Naive B cell (primary cell): ENCODE data around the gene TNNT1. TPM values are rescaled to one million over a fixed set of nuclear protein-coding genes. Genes with fewer than 3 reads are reported as not detected.

Source experiments
- ATAC-seq, 2 donors: fragments of 150-1000 bp; cut with Tn5 transposase; 2 replicates each; pipeline ENCODE4 v1.10.0; 2021; ENCODE audit warnings: low read depth in 2 of 2, mild to moderate bottlenecking in 2 of 2, moderate library complexity in 2 of 2
- DNase-seq: peaks from one replicate; pipeline ENCODE4 v3.0.0; 2022
- H3K27ac Mint-ChIP-seq, 6 donors: one replicate each; pipeline ENCODE4 v1.8.0; 2020 to 2022; ENCODE audit warnings: mild to moderate bottlenecking in 6 of 6, mixed read lengths in 6 of 6, moderate library complexity in 5 of 6, inconsistent platforms in 2 of 6
- H3K27me3 Mint-ChIP-seq, 3 donors: one replicate each; pipeline ENCODE4 v1.8.0; 2021 to 2022; ENCODE audit warnings: mixed read lengths in 3 of 3, mild to moderate bottlenecking in 1 of 3
- H3K36me3 Mint-ChIP-seq, 2 donors: one replicate each; pipeline ENCODE4 v1.8.0; 2020 to 2022; ENCODE audit warnings: mixed read lengths in 2 of 2, inconsistent platforms in 1 of 2, mild to moderate bottlenecking in 1 of 2
- H3K4me1 Mint-ChIP-seq, 3 donors: one replicate each; pipeline ENCODE4 v1.8.0; 2020 to 2022; ENCODE audit warnings: mixed read lengths in 3 of 3, inconsistent platforms in 1 of 3, mild to moderate bottlenecking in 1 of 3, moderate library complexity in 1 of 3
- H3K4me3 Mint-ChIP-seq, 8 donors: one replicate each; pipeline ENCODE4 v1.8.0; 2020 to 2022; ENCODE audit warnings: mild to moderate bottlenecking in 8 of 8, mixed read lengths in 8 of 8, moderate library complexity in 8 of 8, inconsistent platforms in 2 of 8
- H3K9me3 Mint-ChIP-seq, 7 donors: one replicate each; pipeline ENCODE4 v1.8.0; 2020 to 2022; ENCODE audit warnings: mixed read lengths in 7 of 7, mild to moderate bottlenecking in 5 of 7, inconsistent platforms in 2 of 7, moderate library complexity in 1 of 7
- polyA plus RNA-seq, 6 donors: library from polyadenylated mRNA; unstranded; fragments of 300-500 nt; fragmentation: Illumina TruSeq; gene quantifications; one replicate each; pipeline ENCODE4 v1.2.3, GENCODE V29; 2021; ENCODE audit warnings: low read depth in 6 of 6

TNNT1 gene
- not detected for polyA plus RNA-seq

DNA sequence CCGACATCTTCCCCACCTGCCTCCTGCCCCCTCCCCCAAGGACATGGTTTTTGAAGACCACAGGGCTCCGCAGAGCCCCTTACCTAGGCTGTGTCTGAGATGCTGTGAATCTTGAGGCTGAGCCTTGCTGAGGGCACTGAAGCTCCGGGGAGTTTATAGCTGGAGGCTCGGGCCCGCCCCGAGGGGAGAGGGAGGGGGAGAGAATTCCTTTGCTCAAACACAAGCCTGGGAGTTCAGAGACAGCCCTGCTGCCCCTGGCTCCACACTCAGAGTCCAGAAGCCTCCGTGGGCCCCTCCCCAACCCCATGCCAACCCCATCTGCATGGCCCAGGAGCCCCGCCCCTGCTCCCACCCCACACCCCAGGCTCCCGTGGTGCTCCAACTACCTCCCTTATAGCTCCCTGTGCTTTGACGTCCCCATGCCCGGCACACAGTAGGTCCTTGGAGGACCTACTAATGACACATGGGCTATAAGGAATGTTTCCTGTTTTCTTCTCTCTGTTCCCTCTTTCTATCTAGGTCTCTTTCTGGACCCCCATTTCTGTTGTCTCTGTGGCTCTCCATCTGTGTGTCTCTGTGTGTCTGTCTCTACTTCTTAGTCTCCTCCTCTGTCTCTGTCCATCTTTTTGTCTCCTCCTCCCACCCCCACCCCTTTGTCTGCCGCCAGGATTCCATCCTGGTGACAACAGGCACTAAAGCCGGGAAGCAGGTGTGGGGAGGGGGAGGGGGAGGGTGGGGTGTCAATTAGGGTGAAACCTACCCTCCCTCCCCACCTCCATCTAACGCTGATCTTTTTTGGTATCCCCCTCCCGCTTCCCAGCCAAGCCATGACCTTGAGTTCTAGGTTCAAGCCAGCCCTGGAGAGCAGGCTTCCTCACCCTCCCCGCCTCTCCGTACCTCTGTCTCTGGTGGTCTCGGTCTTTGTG is at the start of gene TNNT1:
Gene TNNT1, minus strand, starts transcription at position 129 of the 926 bp plus-strand sequence. CDS start 2,049 bp downstream, outside the sequence.
- Mint-ChIP-seq H3K9me3 (peaks cover 4 to 19% (median 14%) of the 10 kb centered on the region in 7 donors), H3K27ac (no peak within 1 kb of the TSS), H3K4me3 (no peak within 1 kb of the TSS), H3K27me3 (peaks cover 36 to 62% (median 60%) of the 10 kb centered on the region in 3 donors), H3K4me1 (peaks cover 25 to 31% (median 25%) of the 10 kb centered on the region in 3 donors), H3K36me3 (peaks cover 0 to 27% of the 10 kb centered on the region in 2 donors)
- ATAC-seq (no peak), DNase-seq (no peak)

DNA sequence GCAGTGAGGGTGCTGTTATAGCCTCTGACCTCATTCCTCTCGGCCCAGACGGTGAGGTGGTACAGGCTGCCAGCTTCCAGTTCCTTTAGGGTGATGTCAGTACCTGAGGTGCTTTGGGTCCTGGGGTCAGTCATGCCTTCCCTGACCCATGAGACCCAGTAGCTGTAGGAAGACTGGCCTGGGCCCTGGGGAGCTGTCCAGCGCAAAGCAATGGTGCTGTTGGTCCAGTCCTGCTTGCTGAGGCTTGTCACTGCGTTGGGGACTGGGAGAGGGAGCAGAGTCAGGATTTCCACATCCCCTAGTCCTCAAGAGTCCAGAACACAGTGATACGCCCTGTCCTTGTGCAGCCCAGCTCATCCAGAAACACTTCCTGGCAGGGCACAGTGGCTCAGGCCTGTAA is 49.6 kb upstream of the TNNT1 start:
- no peak for ATAC-seq

GRCh38 chr19:55197528-55197927 is 48.5 kb upstream of the TNNT1 start:
- peaks cover 32 to 50% (median 45%) of the 10 kb centered on the region in 3 donors for H3K27me3 Mint-ChIP-seq
- peaks cover 0 to 8% (median 2%) of the 10 kb centered on the region in 3 donors for H3K4me1 Mint-ChIP-seq
- no peak overlapping the region for H3K4me3 Mint-ChIP-seq
- no peak for ATAC-seq
- no peak overlapping the region for H3K27ac Mint-ChIP-seq
- no peak for DNase-seq
- peaks cover 0 to 4% (median 0%) of the 10 kb centered on the region in 7 donors for H3K9me3 Mint-ChIP-seq
- no peaks in the 10 kb centered on the region for H3K36me3 Mint-ChIP-seq

More for the DNA sequence above, 49.6 kb upstream of the TNNT1 start:
- Mint-ChIP-seq H3K27me3 (peaks cover 28 to 52% (median 48%) of the 10 kb centered on the region in 3 donors), H3K4me3 (no peak overlapping the region), H3K27ac (no peak overlapping the region), H3K4me1 (peaks cover 0 to 8% (median 2%) of the 10 kb centered on the region in 3 donors), H3K36me3 (no peaks in the 10 kb centered on the region), H3K9me3 (peaks cover 0 to 4% (median 0%) of the 10 kb centered on the region in 7 donors)
- no peak for DNase-seq

DNA sequence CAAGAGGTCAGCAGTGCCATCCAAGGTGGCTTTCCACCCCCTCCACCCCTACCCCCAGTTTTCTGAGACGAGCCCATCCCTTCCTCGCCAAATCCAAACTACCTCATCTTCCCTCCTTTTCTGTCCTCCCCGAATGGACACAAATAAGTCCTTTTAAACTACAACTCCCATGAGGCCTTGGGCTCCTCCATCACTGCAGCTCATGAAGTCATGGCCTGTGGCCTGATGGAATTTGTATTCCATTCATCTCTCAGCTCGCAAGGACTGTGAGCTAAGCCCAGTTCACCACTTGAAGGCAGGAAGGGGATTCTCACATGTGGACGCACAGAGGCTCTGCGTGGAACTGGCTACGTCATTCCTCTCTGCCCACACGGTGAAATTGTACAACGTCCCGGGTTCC is 47.8 kb upstream of the TNNT1 start:
- no peak for ATAC-seq
- H3K4me1 Mint-ChIP-seq = peaks cover 0 to 5% (median 2%) of the 10 kb centered on the region in 3 donors
- H3K9me3 Mint-ChIP-seq = peaks cover 0 to 4% (median 0%) of the 10 kb centered on the region in 7 donors
- H3K27ac Mint-ChIP-seq = no peak overlapping the region
- peak overlapping the region in 1 of 8 donors; percentile 50 for H3K4me3 Mint-ChIP-seq
- DNase-seq = no peak
- H3K27me3 Mint-ChIP-seq = peaks cover 28 to 49% (median 45%) of the 10 kb centered on the region in 3 donors
- H3K36me3 Mint-ChIP-seq = no peaks in the 10 kb centered on the region

DNA sequence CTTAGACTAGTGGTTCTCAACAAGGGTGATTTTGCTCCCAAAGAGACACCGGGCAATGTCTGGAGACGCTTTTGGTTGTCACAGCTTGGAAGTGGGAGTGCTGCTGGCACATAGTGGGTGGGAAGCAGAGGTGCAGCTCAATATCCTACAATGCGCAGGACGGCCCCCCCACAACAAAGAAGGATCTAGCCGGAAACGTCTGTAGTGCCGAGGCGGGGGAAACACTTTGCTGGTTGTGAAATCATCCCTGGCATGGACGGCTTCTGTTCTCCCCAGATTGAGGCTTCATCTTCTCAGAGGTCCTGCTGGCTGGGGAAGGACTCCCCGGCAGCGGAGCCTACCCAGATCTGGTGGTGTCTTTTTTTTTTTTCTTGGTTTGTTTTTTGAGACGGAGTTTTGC is 44.5 kb upstream of the TNNT1 start:
- Mint-ChIP-seq H3K4me1 (peaks cover 2 to 7% (median 5%) of the 10 kb centered on the region in 3 donors), H3K9me3 (peaks cover 0 to 4% (median 0%) of the 10 kb centered on the region in 7 donors), H3K27me3 (peaks cover 13 to 41% (median 30%) of the 10 kb centered on the region in 3 donors), H3K36me3 (no peaks in the 10 kb centered on the region), H3K27ac (no peak overlapping the region), H3K4me3 (no peak overlapping the region)
- no peak for ATAC-seq
- DNase-seq = no peak

DNA sequence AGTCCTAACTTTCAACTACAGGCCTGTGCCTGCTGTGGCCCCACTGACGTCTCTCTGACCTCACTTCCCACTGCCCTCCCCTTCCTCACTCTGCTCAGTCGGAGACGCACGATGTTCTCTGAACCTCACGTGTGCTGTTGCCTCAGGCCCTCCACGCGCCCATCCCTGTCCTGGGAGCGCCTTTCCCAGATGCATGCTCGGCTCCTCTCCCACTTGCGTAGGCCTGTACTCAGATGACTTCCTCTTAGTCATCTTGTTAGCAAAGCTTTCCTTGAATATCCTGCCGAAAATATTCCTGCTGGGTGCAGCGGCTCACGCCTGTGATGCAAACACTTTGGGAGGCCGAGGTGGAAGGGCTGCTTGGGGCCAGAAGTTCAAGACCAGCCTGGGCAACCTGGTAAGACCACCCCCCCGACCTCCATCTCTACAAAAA is 40.4 kb upstream of the TNNT1 start:
- no peak overlapping the region for H3K27ac Mint-ChIP-seq
- H3K4me1 Mint-ChIP-seq = peaks cover 3 to 6% (median 4%) of the 10 kb centered on the region in 3 donors
- peaks cover 0 to 2% (median 0%) of the 10 kb centered on the region in 7 donors for H3K9me3 Mint-ChIP-seq
- peaks cover 8 to 46% (median 32%) of the 10 kb centered on the region in 3 donors for H3K27me3 Mint-ChIP-seq
- no peak for ATAC-seq
- no peak overlapping the region for H3K4me3 Mint-ChIP-seq
- no peak for DNase-seq
- H3K36me3 Mint-ChIP-seq = no peaks in the 10 kb centered on the region

DNA sequence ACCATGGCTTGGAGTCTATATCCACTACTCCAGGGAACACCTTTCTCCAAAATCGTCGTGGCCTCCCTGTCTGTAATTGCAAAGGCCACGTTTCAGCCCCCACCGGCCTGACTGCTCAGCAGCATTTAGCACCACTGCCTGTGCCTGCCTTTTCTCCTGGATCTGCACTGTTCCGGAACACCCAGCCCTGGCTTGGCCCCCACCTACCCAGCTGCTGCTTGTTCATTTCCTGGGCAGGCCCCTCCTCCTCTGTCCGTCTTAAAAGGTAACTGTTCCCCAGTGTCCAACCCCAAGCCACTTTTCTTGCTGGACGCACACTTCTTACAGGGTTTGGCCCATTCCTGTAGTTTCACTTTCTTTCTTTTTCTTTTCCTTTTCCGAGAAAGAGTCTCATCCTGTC is 39.6 kb upstream of the TNNT1 start:
- Mint-ChIP-seq H3K9me3 (peaks cover 0 to 2% (median 0%) of the 10 kb centered on the region in 7 donors), H3K27me3 (peaks cover 11 to 49% (median 39%) of the 10 kb centered on the region in 3 donors), H3K27ac (no peak overlapping the region), H3K4me3 (no peak overlapping the region), H3K4me1 (peaks cover 3 to 6% (median 4%) of the 10 kb centered on the region in 3 donors), H3K36me3 (no peaks in the 10 kb centered on the region)
- ATAC-seq = no peak
- no peak for DNase-seq

- H3K4me3 Mint-ChIP-seq = no peak overlapping the region
- no peak for ATAC-seq
Measured at GRCh38 chr19:55186080-55186479, 37.1 kb upstream of the TNNT1 start.

GRCh38 chr19:55181740-55182139 is 32.7 kb upstream of the TNNT1 start:
- ATAC-seq (no peak), DNase-seq (no peak)
- H3K27ac Mint-ChIP-seq = peak overlapping the region in 4 of 6 donors; percentile 52 to 100 (median 83)
- peaks cover 0 to 6% (median 0%) of the 10 kb centered on the region in 7 donors for H3K9me3 Mint-ChIP-seq
- H3K4me3 Mint-ChIP-seq = peak overlapping the region in 3 of 8 donors; percentile 24 to 75 (median 32)
- H3K4me1 Mint-ChIP-seq = peaks cover 24 to 29% (median 28%) of the 10 kb centered on the region in 3 donors
- H3K36me3 Mint-ChIP-seq = no peaks in the 10 kb centered on the region
- peaks cover 39 to 90% (median 84%) of the 10 kb centered on the region in 3 donors for H3K27me3 Mint-ChIP-seq

More at GRCh38 chr19:55186080-55186479, 37.1 kb upstream of the TNNT1 start:
- no peaks in the 10 kb centered on the region for H3K36me3 Mint-ChIP-seq
- peaks cover 0 to 2% (median 0%) of the 10 kb centered on the region in 7 donors for H3K9me3 Mint-ChIP-seq
- H3K4me1 Mint-ChIP-seq = peaks cover 3 to 6% (median 5%) of the 10 kb centered on the region in 3 donors
- peak overlapping the region in 2 of 6 donors; percentile 24 to 92 for H3K27ac Mint-ChIP-seq
- DNase-seq = no peak
- H3K27me3 Mint-ChIP-seq = peaks cover 14 to 55% (median 47%) of the 10 kb centered on the region in 3 donors

GRCh38 chr19:55179606-55180484 is 30.8 kb upstream of the TNNT1 start, which contains the start of gene SYT5:
SYT5 (minus strand) TSS chr19:55180289; CDS start chr19:55179041, 1,248 bp downstream.
- DNase-seq (peak; percentile 43), ATAC-seq (peak; percentile 17 to 18)
- peak within 1 kb of the TSS; percentile 94 to 100 (median 99) for H3K27ac Mint-ChIP-seq
- peaks cover 29 to 32% (median 31%) of the 10 kb centered on the region in 3 donors for H3K4me1 Mint-ChIP-seq
- peaks cover 0 to 6% of the 10 kb centered on the region in 2 donors for H3K36me3 Mint-ChIP-seq
- peaks cover 45 to 90% (median 83%) of the 10 kb centered on the region in 3 donors for H3K27me3 Mint-ChIP-seq
- peaks cover 0 to 6% (median 0%) of the 10 kb centered on the region in 7 donors for H3K9me3 Mint-ChIP-seq
- H3K4me3 Mint-ChIP-seq = peak within 1 kb of the TSS; percentile 68 to 91 (median 84)

DNA sequence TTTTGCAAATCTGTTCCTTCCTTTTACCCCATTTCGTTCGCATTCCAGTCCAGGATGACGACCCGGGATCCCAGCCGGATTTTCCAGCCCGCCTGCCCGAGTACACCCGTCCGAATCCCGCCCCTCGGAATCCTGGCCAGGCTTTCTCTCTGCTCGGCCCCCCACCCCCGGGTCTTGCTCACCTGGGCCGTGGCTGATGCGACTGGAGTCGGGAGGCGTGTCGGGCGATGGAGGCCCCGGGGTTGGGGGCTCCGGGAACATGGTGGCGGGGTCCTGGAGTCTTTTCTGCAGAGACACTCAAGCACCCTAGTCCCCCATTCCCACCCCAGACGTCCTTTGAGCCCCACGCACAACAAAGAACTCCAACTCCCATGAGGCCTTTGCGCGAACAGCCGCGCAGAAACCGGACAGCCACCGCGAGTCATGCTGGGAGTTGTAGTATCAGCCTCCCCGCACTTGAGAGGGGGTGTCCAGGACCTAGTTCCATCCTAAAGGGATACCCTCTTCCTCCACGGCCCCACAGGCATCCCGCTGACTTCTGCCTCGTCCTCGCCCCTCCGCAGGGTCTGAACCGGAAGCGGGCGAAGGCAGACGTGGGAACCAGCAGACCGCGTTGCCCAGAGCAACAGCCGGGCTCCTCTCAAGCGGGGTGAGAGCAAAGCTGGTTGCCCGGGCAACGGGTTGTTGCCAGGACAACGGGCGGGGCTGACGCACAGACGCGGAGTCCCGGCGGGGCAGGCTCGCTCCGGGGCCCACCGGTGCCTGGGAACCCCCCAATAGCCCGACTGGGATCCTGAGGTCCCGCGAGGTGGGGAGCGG is 30.0 kb upstream of the TNNT1 start:
- peaks cover 50 to 92% (median 88%) of the 10 kb centered on the region in 3 donors for H3K27me3 Mint-ChIP-seq
- peak overlapping the region; percentile 94 to 100 (median 99) for H3K27ac Mint-ChIP-seq
- ATAC-seq (peak; percentile 85 to 86), DNase-seq (peak; percentile 97)
- H3K4me3 Mint-ChIP-seq = peak overlapping the region; percentile 68 to 91 (median 84)
- peaks cover 0 to 6% (median 0%) of the 10 kb centered on the region in 7 donors for H3K9me3 Mint-ChIP-seq
- H3K36me3 Mint-ChIP-seq = peaks cover 0 to 7% of the 10 kb centered on the region in 2 donors
- H3K4me1 Mint-ChIP-seq = peaks cover 32 to 37% (median 33%) of the 10 kb centered on the region in 3 donors

DNA sequence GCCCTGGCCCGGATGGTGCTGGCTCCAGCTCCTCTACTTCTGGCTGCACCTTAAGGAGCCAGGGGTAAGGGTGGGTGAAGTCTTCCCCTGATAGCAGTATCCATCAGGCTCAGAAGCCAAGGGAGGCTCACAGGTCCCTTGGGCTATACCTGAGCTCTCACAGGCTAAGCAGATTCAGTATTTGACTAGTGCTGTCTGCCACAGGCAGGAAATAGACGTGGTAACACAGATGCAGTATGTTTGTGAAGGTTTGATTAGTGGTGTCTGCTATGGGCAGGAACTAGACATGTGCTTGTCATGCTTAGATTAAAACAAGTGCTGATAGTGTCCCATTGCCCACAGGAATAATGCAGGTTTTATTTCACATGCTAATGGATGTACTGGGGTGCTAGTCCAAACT is 27.1 kb upstream of the TNNT1 start:
- peak overlapping the region in 1 of 6 donors; percentile 33 for H3K27ac Mint-ChIP-seq
- peak overlapping the region in 2 of 8 donors; percentile 19 to 43 for H3K4me3 Mint-ChIP-seq
- H3K36me3 Mint-ChIP-seq = peaks cover 0 to 26% of the 10 kb centered on the region in 2 donors

More for the DNA sequence above, 27.1 kb upstream of the TNNT1 start:
- ATAC-seq (no peak), DNase-seq (no peak)
- Mint-ChIP-seq H3K27me3 (peaks cover 60 to 97% (median 93%) of the 10 kb centered on the region in 3 donors), H3K9me3 (peaks cover 5 to 11% (median 6%) of the 10 kb centered on the region in 7 donors), H3K4me1 (peaks cover 45 to 50% (median 49%) of the 10 kb centered on the region in 3 donors)
